ENCODE results near the gene UNCX.
"Not testable (repeated sequence)": the region's sequence is repeated elsewhere in the genome, so short reads cannot be mapped to it uniquely, and the experiment has no call there.

The UNCX gene

GRCh38 chr7:1276626-1277175 is 44.0 kb downstream of the UNCX start:
- H4K20me1 ChIP-seq (ENCODE audit: insufficient read depth, low read length, poor library complexity, severe bottlenecking), result no peaks in the 10 kb centered on the region
- H3K4me2 ChIP-seq (ENCODE audit: low read depth, low read length, poor library complexity, severe bottlenecking), result no peak overlapping the region
- peaks cover 3% of the 10 kb centered on the region; the same call in 1 of the 2 replicates for H3K9me3 ChIP-seq (ENCODE audit: insufficient read depth, low read depth, low read length)
- no peak overlapping the region for H3K9ac ChIP-seq (ENCODE audit: low read depth, low read length, poor library complexity, severe bottlenecking)
- no peaks in the 10 kb centered on the region for H3K79me2 ChIP-seq (ENCODE audit: insufficient read depth, low read length)
- no peaks in the 10 kb centered on the region for H3K27me3 ChIP-seq (ENCODE audit: insufficient read depth, low read length, poor library complexity, severe bottlenecking)
- H3F3A ChIP-seq (ENCODE audit: low read depth), result no peaks in the 10 kb centered on the region
- H3K9me2 ChIP-seq (replicated peaks; ENCODE audit: low read depth, low read length), result no peaks in the 10 kb centered on the region
- H2AFZ ChIP-seq (ENCODE audit: low read length), result no peak overlapping the region
- no peaks in the 10 kb centered on the region for H3K4me1 ChIP-seq (ENCODE audit: insufficient read depth, low read length, poor library complexity, severe bottlenecking)
- TF ChIP-seq EZH2phosphoT487 (IDR thresholded peaks at IDR 0.05; ENCODE audit: borderline replicate concordance) (no peak), CTCF (conservative IDR thresholded peaks at IDR 0.05; ENCODE audit: low read length) (no peak)
- H3K36me3 ChIP-seq (ENCODE audit: insufficient read depth, low read length), result no peaks in the 10 kb centered on the region
- H3K4me3 ChIP-seq (ENCODE audit: low read length, poor library complexity, severe bottlenecking), result no peak overlapping the region

- H3K9me3 ChIP-seq (ENCODE audit: insufficient read depth, low read depth, low read length), result no peaks in the 10 kb centered on the region; the same call in 1 of the 2 replicates
- H3F3A ChIP-seq (ENCODE audit: low read depth), result no peaks in the 10 kb centered on the region
- TF ChIP-seq CTCF (conservative IDR thresholded peaks at IDR 0.05; ENCODE audit: low read length), result no peak
- no peak for TF ChIP-seq EZH2phosphoT487 (IDR thresholded peaks at IDR 0.05; ENCODE audit: borderline replicate concordance)
- no peak overlapping the region for H3K9ac ChIP-seq (ENCODE audit: low read depth, low read length, poor library complexity, severe bottlenecking)
- no peaks in the 10 kb centered on the region for H3K27me3 ChIP-seq (ENCODE audit: insufficient read depth, low read length, poor library complexity, severe bottlenecking)
- H4K20me1 ChIP-seq (ENCODE audit: insufficient read depth, low read length, poor library complexity, severe bottlenecking), result no peaks in the 10 kb centered on the region
- no peaks in the 10 kb centered on the region for H3K36me3 ChIP-seq (ENCODE audit: insufficient read depth, low read length)
- H3K4me3 ChIP-seq (ENCODE audit: low read length, poor library complexity, severe bottlenecking), result no peak overlapping the region
- H2AFZ ChIP-seq (ENCODE audit: low read length), result no peak overlapping the region
- H3K9me2 ChIP-seq (replicated peaks; ENCODE audit: low read depth, low read length), result no peaks in the 10 kb centered on the region
- H3K4me2 ChIP-seq (ENCODE audit: low read depth, low read length, poor library complexity, severe bottlenecking), result no peak overlapping the region
- H3K79me2 ChIP-seq (ENCODE audit: insufficient read depth, low read length), result no peaks in the 10 kb centered on the region
- no peaks in the 10 kb centered on the region for H3K4me1 ChIP-seq (ENCODE audit: insufficient read depth, low read length, poor library complexity, severe bottlenecking)
These were observed 45.9 kb downstream of the UNCX start for GRCh38 chr7:1278543-1278942.

GRCh38 chr7:1279041-1279440 is 46.4 kb downstream of the UNCX start:
- Histone ChIP-seq H3K4me1 (ENCODE audit: insufficient read depth, low read length, poor library complexity, severe bottlenecking) (no peaks in the 10 kb centered on the region), H4K20me1 (ENCODE audit: insufficient read depth, low read length, poor library complexity, severe bottlenecking) (no peaks in the 10 kb centered on the region), H3K9ac (ENCODE audit: low read depth, low read length, poor library complexity, severe bottlenecking) (no peak overlapping the region), H3K27me3 (ENCODE audit: insufficient read depth, low read length, poor library complexity, severe bottlenecking) (no peaks in the 10 kb centered on the region), H3K36me3 (ENCODE audit: insufficient read depth, low read length) (no peaks in the 10 kb centered on the region), H3K4me3 (ENCODE audit: low read length, poor library complexity, severe bottlenecking) (no peak overlapping the region), H3K9me2 (replicated peaks; ENCODE audit: low read depth, low read length) (no peaks in the 10 kb centered on the region), H3F3A (ENCODE audit: low read depth) (no peaks in the 10 kb centered on the region), H3K9me3 (ENCODE audit: insufficient read depth, low read depth, low read length) (no peaks in the 10 kb centered on the region; the same call in 1 of the 2 replicates), H3K79me2 (ENCODE audit: insufficient read depth, low read length) (no peaks in the 10 kb centered on the region), H3K4me2 (ENCODE audit: low read depth, low read length, poor library complexity, severe bottlenecking) (no peak overlapping the region), H2AFZ (ENCODE audit: low read length) (no peak overlapping the region)
- TF ChIP-seq EZH2phosphoT487 (IDR thresholded peaks at IDR 0.05; ENCODE audit: borderline replicate concordance), result no peak
- no peak for TF ChIP-seq CTCF (conservative IDR thresholded peaks at IDR 0.05; ENCODE audit: low read length)

- not testable (repeated sequence) for H3K4me1 ChIP-seq (ENCODE audit: insufficient read depth, low read length, poor library complexity, severe bottlenecking); H3K79me2 ChIP-seq (ENCODE audit: insufficient read depth, low read length); H2AFZ ChIP-seq (ENCODE audit: low read length); H3K4me2 ChIP-seq (ENCODE audit: low read depth, low read length, poor library complexity, severe bottlenecking); H3F3A ChIP-seq (ENCODE audit: low read depth); H3K4me3 ChIP-seq (ENCODE audit: low read length, poor library complexity, severe bottlenecking); H3K27me3 ChIP-seq (ENCODE audit: insufficient read depth, low read length, poor library complexity, severe bottlenecking); H3K9me2 ChIP-seq (replicated peaks; ENCODE audit: low read depth, low read length); H3K9me3 ChIP-seq (ENCODE audit: insufficient read depth, low read depth, low read length); H3K9ac ChIP-seq (ENCODE audit: low read depth, low read length, poor library complexity, severe bottlenecking); H4K20me1 ChIP-seq (ENCODE audit: insufficient read depth, low read length, poor library complexity, severe bottlenecking); H3K36me3 ChIP-seq (ENCODE audit: insufficient read depth, low read length)
These were observed 47.2 kb downstream of the UNCX start for GRCh38 chr7:1279895-1280294.
